MM.1S (cell line): Measurements from ENCODE around the gene ITGB3BP.

Experiments
- DNase-seq: peaks from one replicate; pipeline ENCODE4 v3.0.0-alpha.2; 2015
- H2AFZ ChIP-seq: fragments of 300-600 bp; sonication (generic); 2 replicates; pipeline ENCODE4 v1.6.0; 2016; ENCODE audit warnings: antibody characterized with exemption, low read length
- H3F3A ChIP-seq: fragments of 300-600 bp; sonication (generic); 2 replicates; pipeline ENCODE4 v1.6.1; 2016; ENCODE audit warnings: mild to moderate bottlenecking, antibody characterized with exemption, low read length, moderate library complexity, mixed read lengths; ENCODE audit not compliant: insufficient read depth
- H3K27ac ChIP-seq: fragments of 300-600 bp; sonication (generic); 2 replicates; pipeline ENCODE4 v1.5.1; 2016; ENCODE audit warnings: mild to moderate bottlenecking, low read length
- H3K27me3 ChIP-seq: fragments of 300-600 bp; sonication (generic); replicated peaks from 2 replicates; pipeline ENCODE4 v1.6.0; 2016; ENCODE audit warnings: low read length; ENCODE audit not compliant: insufficient read depth
- H3K36me3 ChIP-seq: fragments of 300-600 bp; sonication (generic); replicated peaks from 2 replicates; pipeline ENCODE4 v1.6.1; 2016; ENCODE audit warnings: mild to moderate bottlenecking, low read length, mixed read lengths; ENCODE audit not compliant: insufficient read depth
- H3K4me1 ChIP-seq: fragments of 300-600 bp; sonication (generic); 2 replicates; pipeline ENCODE4 v1.6.1; 2016; ENCODE audit warnings: low read length, mixed read lengths
- H3K4me2 ChIP-seq: fragments of 300-600 bp; sonication (generic); 2 replicates; pipeline ENCODE4 v1.6.0; 2016; ENCODE audit warnings: low read depth, low read length
- H3K4me3 ChIP-seq: fragments of 300-600 bp; sonication (generic); 2 replicates; pipeline ENCODE4 v1.5.1; 2016; ENCODE audit warnings: low read length, mixed read lengths
- H3K79me2 ChIP-seq: fragments of 300-600 bp; sonication (generic); 2 replicates; pipeline ENCODE4 v1.6.1; 2016; ENCODE audit warnings: mixed run types, low read length, mixed read lengths
- H3K9ac ChIP-seq: fragments of 300-600 bp; sonication (generic); 2 replicates; pipeline ENCODE4 v1.6.1; 2016; ENCODE audit warnings: low read length, mixed read lengths
- H3K9me2 ChIP-seq: fragments of 300-600 bp; sonication (generic); replicated peaks from 2 replicates; pipeline ENCODE4 v1.6.1; 2016; ENCODE audit warnings: mild to moderate bottlenecking, low read length, mixed read lengths; ENCODE audit not compliant: insufficient read depth
- H3K9me3 ChIP-seq: fragments of 300-600 bp; sonication (generic); replicated peaks from 2 replicates; pipeline ENCODE4 v1.6.1; 2016; ENCODE audit warnings: mild to moderate bottlenecking, low read length, mixed read lengths; ENCODE audit not compliant: insufficient read depth
- H4K20me1 ChIP-seq: fragments of 300-600 bp; sonication (generic); 2 replicates; pipeline ENCODE4 v1.6.1; 2016; ENCODE audit warnings: mild to moderate bottlenecking, low read length, moderate library complexity, mixed read lengths; ENCODE audit not compliant: insufficient read depth
- EZH2 ChIP-seq: fragments of 300-600 bp; sonication (generic); optimal IDR thresholded peaks from 2 replicates; pipeline ENCODE3; 2017; ENCODE audit warnings: low read depth, mild to moderate bottlenecking, antibody characterized with exemption, low read length, mixed read lengths
- EZH2phosphoT487 ChIP-seq: fragments of 300-600 bp; sonication (generic); IDR thresholded peaks from 2 replicates; pipeline ENCODE4 v1.6.1; 2018; ENCODE audit warnings: antibody characterized with exemption, low read length
- TF ChIP-seq, protein P1 (sequence below): fragments of 300-600 bp; sonication (generic); IDR thresholded peaks from 2 replicates; pipeline ENCODE4 v1.5.1; 2016; ENCODE audit warnings: antibody characterized with exemption, low read length, mixed read lengths

ITGB3BP gene

DNA sequence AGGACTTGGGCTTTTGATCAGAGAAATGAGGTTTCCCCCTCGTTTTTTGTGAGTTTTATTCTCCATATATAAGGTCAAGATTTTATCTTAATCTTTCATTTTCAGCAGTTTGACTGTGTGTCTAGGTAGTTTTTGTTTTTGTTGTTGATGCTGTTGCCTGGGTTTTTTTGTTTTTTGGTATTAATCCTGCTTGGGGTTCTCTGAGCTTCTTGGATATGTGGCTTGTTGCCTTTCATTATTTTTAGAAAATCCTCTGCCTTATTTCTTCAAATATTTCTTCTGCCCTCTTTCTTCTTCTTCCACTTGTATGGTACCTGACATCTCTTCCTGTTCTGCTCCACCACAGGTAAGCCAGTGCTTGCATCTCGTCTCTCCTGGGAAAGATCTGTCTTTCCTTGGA, 25.3 kb upstream of the ITGB3BP start:
- no peaks in the 10 kb centered on the region; the same call in 1 of the 2 replicates for H3F3A ChIP-seq
- H3K9ac ChIP-seq = no peak overlapping the region
- H3K36me3 ChIP-seq = no peaks in the 10 kb centered on the region
- no peaks in the 10 kb centered on the region for H4K20me1 ChIP-seq
- no peaks in the 10 kb centered on the region for H3K9me2 ChIP-seq
- no peak for DNase-seq
- H3K4me3 ChIP-seq = no peak overlapping the region
- no peak overlapping the region for H3K4me2 ChIP-seq
- H3K79me2 ChIP-seq = no peaks in the 10 kb centered on the region
- H2AFZ ChIP-seq = no peak overlapping the region
- TF ChIP-seq, protein P1, sequence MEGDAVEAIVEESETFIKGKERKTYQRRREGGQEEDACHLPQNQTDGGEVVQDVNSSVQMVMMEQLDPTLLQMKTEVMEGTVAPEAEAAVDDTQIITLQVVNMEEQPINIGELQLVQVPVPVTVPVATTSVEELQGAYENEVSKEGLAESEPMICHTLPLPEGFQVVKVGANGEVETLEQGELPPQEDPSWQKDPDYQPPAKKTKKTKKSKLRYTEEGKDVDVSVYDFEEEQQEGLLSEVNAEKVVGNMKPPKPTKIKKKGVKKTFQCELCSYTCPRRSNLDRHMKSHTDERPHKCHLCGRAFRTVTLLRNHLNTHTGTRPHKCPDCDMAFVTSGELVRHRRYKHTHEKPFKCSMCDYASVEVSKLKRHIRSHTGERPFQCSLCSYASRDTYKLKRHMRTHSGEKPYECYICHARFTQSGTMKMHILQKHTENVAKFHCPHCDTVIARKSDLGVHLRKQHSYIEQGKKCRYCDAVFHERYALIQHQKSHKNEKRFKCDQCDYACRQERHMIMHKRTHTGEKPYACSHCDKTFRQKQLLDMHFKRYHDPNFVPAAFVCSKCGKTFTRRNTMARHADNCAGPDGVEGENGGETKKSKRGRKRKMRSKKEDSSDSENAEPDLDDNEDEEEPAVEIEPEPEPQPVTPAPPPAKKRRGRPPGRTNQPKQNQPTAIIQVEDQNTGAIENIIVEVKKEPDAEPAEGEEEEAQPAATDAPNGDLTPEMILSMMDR = no peak
- no peaks in the 10 kb centered on the region for H3K4me1 ChIP-seq
- no peak overlapping the region for H3K27ac ChIP-seq
- no peaks in the 10 kb centered on the region for H3K9me3 ChIP-seq
- no peaks in the 10 kb centered on the region for H3K27me3 ChIP-seq

- Histone ChIP-seq H3K36me3 (no peaks in the 10 kb centered on the region), H3F3A (no peaks in the 10 kb centered on the region; the same call in 1 of the 2 replicates), H3K27ac (no peak overlapping the region), H3K27me3 (no peaks in the 10 kb centered on the region), H2AFZ (no peak overlapping the region), H3K4me1 (no peaks in the 10 kb centered on the region), H3K79me2 (no peaks in the 10 kb centered on the region), H3K9ac (no peak overlapping the region), H3K4me2 (no peak overlapping the region), H3K9me2 (no peaks in the 10 kb centered on the region), H3K4me3 (no peak overlapping the region), H3K9me3 (no peaks in the 10 kb centered on the region), H4K20me1 (no peaks in the 10 kb centered on the region)
- no peak for DNase-seq
- TF ChIP-seq EZH2 = no peak
- no peak for TF ChIP-seq EZH2phosphoT487
- TF ChIP-seq, protein P1 = no peak
Measured at GRCh38 chr1:63547621-63548294, 24.7 kb upstream of the ITGB3BP start.

GRCh38 chr1:63545780-63546179, 22.8 kb upstream of the ITGB3BP start:
- Histone ChIP-seq H4K20me1 (no peaks in the 10 kb centered on the region), H3K36me3 (no peaks in the 10 kb centered on the region), H3K4me3 (no peak overlapping the region), H3K4me1 (no peaks in the 10 kb centered on the region), H3K9ac (no peak overlapping the region), H2AFZ (no peak overlapping the region), H3K27me3 (no peaks in the 10 kb centered on the region), H3K79me2 (no peaks in the 10 kb centered on the region), H3F3A (no peaks in the 10 kb centered on the region; the same call in 1 of the 2 replicates), H3K27ac (no peak overlapping the region), H3K9me2 (no peaks in the 10 kb centered on the region), H3K4me2 (no peak overlapping the region), H3K9me3 (no peaks in the 10 kb centered on the region)
- DNase-seq = no peak
- TF ChIP-seq, protein P1 = no peak
- no peak for TF ChIP-seq EZH2
- TF ChIP-seq EZH2phosphoT487 = no peak
